ENCODE results near the gene FZD4.

The FZD4 gene

GRCh38 chr11:86910592-86910991 lies 44.6 kb downstream of the FZD4 start:
- H3K4me1 ChIP-seq = peaks cover 0 to 26% (median 3%) of the 10 kb centered on the region in 4 donors
- H3K27me3 ChIP-seq = no peaks in the 10 kb centered on the region
- no peak overlapping the region for H3K27ac ChIP-seq
- H3K9me3 ChIP-seq = no peaks in the 10 kb centered on the region
- intact Hi-C loops (cut with DNase I; ENCODE audit: low total_unique reads) = no loop called here
- no peak for TF ChIP-seq CTCF (IDR thresholded peaks at IDR 0.05)
- no peak for DNase-seq
- H3K4me3 ChIP-seq = no peak overlapping the region
- H3K36me3 ChIP-seq = no peaks in the 10 kb centered on the region

- Histone ChIP-seq H3K4me3 (no peak overlapping the region), H3K27me3 (no peaks in the 10 kb centered on the region), H3K4me1 (no peaks in the 10 kb centered on the region), H3K27ac (no peak overlapping the region), H3K36me3 (no peaks in the 10 kb centered on the region), H3K9me3 (no peaks in the 10 kb centered on the region)
- TF ChIP-seq CTCF (IDR thresholded peaks at IDR 0.05) = no peak
- intact Hi-C loops (cut with DNase I; ENCODE audit: low total_unique reads) = loop anchor here (2.0 kb wide), 1 partner anchor 47 kb away; no protein-coding TSS in a partner anchor
- no peak for DNase-seq
These were observed 49.0 kb downstream of the FZD4 start for GRCh38 chr11:86906198-86906597.

GRCh38 chr11:86905252-86905651 lies 49.9 kb downstream of the FZD4 start:
- H3K4me1 ChIP-seq = no peaks in the 10 kb centered on the region
- no peak overlapping the region for H3K4me3 ChIP-seq
- H3K36me3 ChIP-seq = no peaks in the 10 kb centered on the region
- no peaks in the 10 kb centered on the region for H3K9me3 ChIP-seq
- no peak for TF ChIP-seq CTCF (IDR thresholded peaks at IDR 0.05)
- H3K27me3 ChIP-seq = no peaks in the 10 kb centered on the region
- no peak for DNase-seq
- intact Hi-C loops (cut with DNase I; ENCODE audit: low total_unique reads) = no loop called here
- no peak overlapping the region for H3K27ac ChIP-seq

- H3K27me3 ChIP-seq = no peaks in the 10 kb centered on the region
- no peak for DNase-seq
- no peak for TF ChIP-seq CTCF (IDR thresholded peaks at IDR 0.05)
These were observed 51.2 kb downstream of the FZD4 start for GRCh38 chr11:86904001-86904400.

GRCh38 chr11:86902345-86902744 lies 52.9 kb downstream of the FZD4 start:
- no peak for TF ChIP-seq CTCF (IDR thresholded peaks at IDR 0.05)
- Histone ChIP-seq H3K36me3 (no peaks in the 10 kb centered on the region), H3K27ac (no peak overlapping the region), H3K27me3 (no peaks in the 10 kb centered on the region), H3K4me3 (no peak overlapping the region), H3K9me3 (no peaks in the 10 kb centered on the region), H3K4me1 (no peaks in the 10 kb centered on the region)
- DNase-seq = no peak
- intact Hi-C loops (cut with DNase I; ENCODE audit: low total_unique reads) = no loop called here

More at GRCh38 chr11:86904001-86904400, 51.2 kb downstream of the FZD4 start:
- Histone ChIP-seq H3K4me3 (no peak overlapping the region), H3K36me3 (no peaks in the 10 kb centered on the region), H3K27ac (no peak overlapping the region), H3K9me3 (no peaks in the 10 kb centered on the region), H3K4me1 (no peaks in the 10 kb centered on the region)
- intact Hi-C loops (cut with DNase I; ENCODE audit: low total_unique reads) = no loop called here

- no peak for TF ChIP-seq CTCF (IDR thresholded peaks at IDR 0.05)
- DNase-seq = no peak
- no peaks in the 10 kb centered on the region for H3K9me3 ChIP-seq
- H3K4me3 ChIP-seq = no peak overlapping the region
- no peaks in the 10 kb centered on the region for H3K36me3 ChIP-seq
- H3K4me1 ChIP-seq = peaks cover 0 to 5% (median 0%) of the 10 kb centered on the region in 4 donors
- H3K27ac ChIP-seq = no peak overlapping the region
- intact Hi-C loops (cut with DNase I; ENCODE audit: low total_unique reads) = no loop called here
- no peaks in the 10 kb centered on the region for H3K27me3 ChIP-seq
These were observed 53.6 kb downstream of the FZD4 start for GRCh38 chr11:86901599-86901998.
